ENCODE data around the gene ENTPD6.
"Not testable (repeated sequence)": the region's sequence is repeated elsewhere in the genome, so short reads cannot be mapped to it uniquely, and the experiment has no call there.

The ENTPD6 gene

GRCh38 chr20:25166105-25166782, 29.3 kb upstream of the ENTPD6 start:
- H3K4me3 ChIP-seq (ENCODE audit: low read depth in 1 of 2, low read length in 2 of 2); H3K4me1 ChIP-seq (ENCODE audit: control insufficient read depth in 1 of 2, insufficient read depth in 2 of 2, low read length in 2 of 2); H3K9me3 ChIP-seq (ENCODE audit: control insufficient read depth in 1 of 2, low read length in 2 of 2); H3K27me3 ChIP-seq (ENCODE audit: low read depth, low read length); H3K36me3 ChIP-seq (ENCODE audit: control insufficient read depth in 1 of 2, insufficient read depth in 2 of 2, low read length in 2 of 2); H3K27ac ChIP-seq (ENCODE audit: low read length): not testable (repeated sequence)

- Histone ChIP-seq H3K4me3 (ENCODE audit: low read depth in 1 of 2, low read length in 2 of 2) (no peak overlapping the region), H3K27ac (ENCODE audit: low read length) (no peak overlapping the region), H3K9me3 (ENCODE audit: control insufficient read depth in 1 of 2, low read length in 2 of 2) (no peaks in the 10 kb centered on the region), H3K36me3 (ENCODE audit: control insufficient read depth in 1 of 2, insufficient read depth in 2 of 2, low read length in 2 of 2) (no peaks in the 10 kb centered on the region), H3K27me3 (ENCODE audit: low read depth, low read length) (no peaks in the 10 kb centered on the region), H3K4me1 (ENCODE audit: control insufficient read depth in 1 of 2, insufficient read depth in 2 of 2, low read length in 2 of 2) (no peaks in the 10 kb centered on the region)
These were observed 22.2 kb upstream of the ENTPD6 start for GRCh38 chr20:25173321-25173720.

DNA sequence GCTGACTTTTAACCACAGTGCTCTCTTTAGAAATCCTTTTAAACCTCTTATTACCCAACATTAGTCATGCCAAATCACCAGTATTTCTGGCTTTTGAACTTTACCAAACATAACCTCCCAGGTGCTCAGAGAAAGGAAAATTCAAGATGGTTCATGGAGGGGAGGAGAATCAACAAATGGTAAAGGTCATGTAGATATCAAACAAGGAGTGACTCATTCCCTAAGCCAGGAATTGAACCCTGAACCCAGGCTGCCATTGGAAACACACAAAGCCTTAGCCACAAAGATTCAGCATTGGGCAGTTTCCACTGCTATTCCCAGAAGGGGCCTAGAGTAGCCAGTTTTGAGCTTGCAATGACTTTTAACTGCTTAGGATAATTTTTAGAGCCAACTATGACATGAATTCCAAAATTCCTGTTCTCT, 21.6 kb upstream of the ENTPD6 start:
- H3K4me3 ChIP-seq (ENCODE audit: low read depth in 1 of 2, low read length in 2 of 2), result no peak overlapping the region
- no peak overlapping the region for H3K27ac ChIP-seq (ENCODE audit: low read length)
- H3K27me3 ChIP-seq (ENCODE audit: low read depth, low read length), result no peaks in the 10 kb centered on the region
- peaks cover 0 to 5% of the 10 kb centered on the region in 2 donors for H3K4me1 ChIP-seq (ENCODE audit: control insufficient read depth in 1 of 2, insufficient read depth in 2 of 2, low read length in 2 of 2)
- no peaks in the 10 kb centered on the region for H3K9me3 ChIP-seq (ENCODE audit: control insufficient read depth in 1 of 2, low read length in 2 of 2)
- H3K36me3 ChIP-seq (ENCODE audit: control insufficient read depth in 1 of 2, insufficient read depth in 2 of 2, low read length in 2 of 2), result no peaks in the 10 kb centered on the region

GRCh38 chr20:25176184-25176583, 19.3 kb upstream of the ENTPD6 start:
- Histone ChIP-seq H3K27me3 (ENCODE audit: low read depth, low read length) (no peaks in the 10 kb centered on the region), H3K4me1 (ENCODE audit: control insufficient read depth in 1 of 2, insufficient read depth in 2 of 2, low read length in 2 of 2) (peaks cover 0 to 11% of the 10 kb centered on the region in 2 donors), H3K36me3 (ENCODE audit: control insufficient read depth in 1 of 2, insufficient read depth in 2 of 2, low read length in 2 of 2) (no peaks in the 10 kb centered on the region), H3K27ac (ENCODE audit: low read length) (no peak overlapping the region), H3K9me3 (ENCODE audit: control insufficient read depth in 1 of 2, low read length in 2 of 2) (no peaks in the 10 kb centered on the region), H3K4me3 (ENCODE audit: low read depth in 1 of 2, low read length in 2 of 2) (no peak overlapping the region)

DNA sequence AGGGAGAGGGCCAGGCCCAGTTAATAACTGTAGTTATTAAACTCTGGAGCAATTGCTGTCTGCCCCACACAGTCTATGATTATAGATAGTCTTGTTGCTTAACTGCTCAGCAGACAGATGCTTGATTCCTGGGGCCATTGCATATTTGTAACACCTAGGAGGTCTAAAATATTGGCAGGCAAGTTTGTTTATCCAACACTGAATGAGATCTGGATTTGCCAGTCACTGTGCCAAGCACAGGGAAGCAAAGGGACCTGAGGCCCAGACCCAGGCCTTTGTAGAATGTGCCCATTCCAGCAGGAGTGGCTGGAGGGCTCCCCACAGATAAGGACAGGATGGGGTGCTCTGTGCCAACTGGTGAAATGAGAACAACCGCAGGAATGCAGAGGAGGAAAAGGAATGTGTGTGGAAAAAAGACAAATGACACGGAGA, 17.6 kb upstream of the ENTPD6 start:
- no peaks in the 10 kb centered on the region for H3K27me3 ChIP-seq (ENCODE audit: low read depth, low read length)
- peaks cover 0 to 11% of the 10 kb centered on the region in 2 donors for H3K4me1 ChIP-seq (ENCODE audit: control insufficient read depth in 1 of 2, insufficient read depth in 2 of 2, low read length in 2 of 2)
- no peaks in the 10 kb centered on the region for H3K9me3 ChIP-seq (ENCODE audit: control insufficient read depth in 1 of 2, low read length in 2 of 2)
- no peak overlapping the region for H3K4me3 ChIP-seq (ENCODE audit: low read depth in 1 of 2, low read length in 2 of 2)
- H3K36me3 ChIP-seq (ENCODE audit: control insufficient read depth in 1 of 2, insufficient read depth in 2 of 2, low read length in 2 of 2), result no peaks in the 10 kb centered on the region
- H3K27ac ChIP-seq (ENCODE audit: low read length), result no peak overlapping the region

GRCh38 chr20:25178563-25179438, 16.7 kb upstream of the ENTPD6 start:
- H3K4me3 ChIP-seq (ENCODE audit: low read depth in 1 of 2, low read length in 2 of 2), result no peak overlapping the region
- no peaks in the 10 kb centered on the region for H3K9me3 ChIP-seq (ENCODE audit: control insufficient read depth in 1 of 2, low read length in 2 of 2)
- no peak overlapping the region for H3K27ac ChIP-seq (ENCODE audit: low read length)
- peaks cover 0 to 11% of the 10 kb centered on the region in 2 donors for H3K4me1 ChIP-seq (ENCODE audit: control insufficient read depth in 1 of 2, insufficient read depth in 2 of 2, low read length in 2 of 2)
- no peaks in the 10 kb centered on the region for H3K36me3 ChIP-seq (ENCODE audit: control insufficient read depth in 1 of 2, insufficient read depth in 2 of 2, low read length in 2 of 2)
- H3K27me3 ChIP-seq (ENCODE audit: low read depth, low read length), result no peaks in the 10 kb centered on the region

- peaks cover 0 to 11% of the 10 kb centered on the region in 2 donors for H3K4me1 ChIP-seq (ENCODE audit: control insufficient read depth in 1 of 2, insufficient read depth in 2 of 2, low read length in 2 of 2)
- H3K27me3 ChIP-seq (ENCODE audit: low read depth, low read length), result no peaks in the 10 kb centered on the region
- no peaks in the 10 kb centered on the region for H3K9me3 ChIP-seq (ENCODE audit: control insufficient read depth in 1 of 2, low read length in 2 of 2)
- no peak overlapping the region for H3K4me3 ChIP-seq (ENCODE audit: low read depth in 1 of 2, low read length in 2 of 2)
- no peak overlapping the region for H3K27ac ChIP-seq (ENCODE audit: low read length)
- no peaks in the 10 kb centered on the region for H3K36me3 ChIP-seq (ENCODE audit: control insufficient read depth in 1 of 2, insufficient read depth in 2 of 2, low read length in 2 of 2)
These were observed 15.9 kb upstream of the ENTPD6 start for GRCh38 chr20:25179439-25180089.

GRCh38 chr20:25184391-25184790, 11.1 kb upstream of the ENTPD6 start:
- not testable (repeated sequence) for H3K4me1 ChIP-seq (ENCODE audit: control insufficient read depth in 1 of 2, insufficient read depth in 2 of 2, low read length in 2 of 2); H3K36me3 ChIP-seq (ENCODE audit: control insufficient read depth in 1 of 2, insufficient read depth in 2 of 2, low read length in 2 of 2); H3K27ac ChIP-seq (ENCODE audit: low read length); H3K4me3 ChIP-seq (ENCODE audit: low read depth in 1 of 2, low read length in 2 of 2); H3K27me3 ChIP-seq (ENCODE audit: low read depth, low read length); H3K9me3 ChIP-seq (ENCODE audit: control insufficient read depth in 1 of 2, low read length in 2 of 2)

GRCh38 chr20:25187220-25187619, 8.3 kb upstream of the ENTPD6 start:
- no peaks in the 10 kb centered on the region for H3K27me3 ChIP-seq (ENCODE audit: low read depth, low read length)
- H3K4me3 ChIP-seq (ENCODE audit: low read depth in 1 of 2, low read length in 2 of 2), result no peak overlapping the region
- no peak overlapping the region for H3K27ac ChIP-seq (ENCODE audit: low read length)
- no peaks in the 10 kb centered on the region for H3K9me3 ChIP-seq (ENCODE audit: control insufficient read depth in 1 of 2, low read length in 2 of 2)
- no peaks in the 10 kb centered on the region for H3K36me3 ChIP-seq (ENCODE audit: control insufficient read depth in 1 of 2, insufficient read depth in 2 of 2, low read length in 2 of 2)
- no peaks in the 10 kb centered on the region for H3K4me1 ChIP-seq (ENCODE audit: control insufficient read depth in 1 of 2, insufficient read depth in 2 of 2, low read length in 2 of 2)

DNA sequence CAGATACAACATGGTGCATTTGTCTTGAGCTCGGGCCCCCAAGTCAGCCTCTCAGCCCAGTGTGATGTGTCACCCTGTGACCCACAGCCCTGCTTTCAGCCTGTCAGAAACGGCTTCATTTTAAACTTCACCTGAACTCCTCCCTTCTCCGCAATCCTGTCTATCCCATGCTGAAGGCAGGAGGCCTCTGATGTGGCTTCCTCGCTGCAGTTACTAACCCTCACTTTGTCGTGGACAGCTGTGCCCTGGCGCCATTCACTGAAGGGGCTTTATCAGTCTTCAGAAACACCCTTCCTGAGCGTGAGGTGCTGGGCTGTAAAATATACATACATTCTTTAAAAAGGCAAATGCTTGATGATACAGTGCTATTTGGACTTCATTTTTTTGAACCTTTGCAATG, 7.9 kb upstream of the ENTPD6 start:
- no peaks in the 10 kb centered on the region for H3K4me1 ChIP-seq (ENCODE audit: control insufficient read depth in 1 of 2, insufficient read depth in 2 of 2, low read length in 2 of 2)
- H3K9me3 ChIP-seq (ENCODE audit: control insufficient read depth in 1 of 2, low read length in 2 of 2), result no peaks in the 10 kb centered on the region
- no peaks in the 10 kb centered on the region for H3K27me3 ChIP-seq (ENCODE audit: low read depth, low read length)
- no peak overlapping the region for H3K4me3 ChIP-seq (ENCODE audit: low read depth in 1 of 2, low read length in 2 of 2)
- H3K36me3 ChIP-seq (ENCODE audit: control insufficient read depth in 1 of 2, insufficient read depth in 2 of 2, low read length in 2 of 2), result no peaks in the 10 kb centered on the region
- no peak overlapping the region for H3K27ac ChIP-seq (ENCODE audit: low read length)

DNA sequence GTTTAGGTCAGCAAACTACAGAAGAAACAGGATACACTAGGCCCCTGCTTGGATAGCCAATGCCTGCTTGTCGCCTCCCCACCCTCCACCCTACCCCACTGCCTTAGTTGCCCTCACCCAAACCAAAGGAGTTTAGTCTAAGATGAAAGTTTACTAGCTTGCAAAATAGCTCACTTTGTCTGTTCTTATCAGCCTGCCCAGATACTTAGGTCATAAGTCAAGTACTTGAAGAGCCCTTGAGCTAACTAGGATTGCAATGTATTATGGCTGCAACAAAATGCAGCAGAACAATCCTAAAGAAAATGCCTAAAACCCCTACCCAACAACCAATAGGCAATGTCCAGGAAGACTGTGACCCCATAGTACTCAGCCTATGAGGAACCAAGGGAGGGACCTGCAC, 7.3 kb upstream of the ENTPD6 start:
- Histone ChIP-seq H3K27me3 (ENCODE audit: low read depth, low read length) (no peaks in the 10 kb centered on the region), H3K9me3 (ENCODE audit: control insufficient read depth in 1 of 2, low read length in 2 of 2) (no peaks in the 10 kb centered on the region), H3K4me1 (ENCODE audit: control insufficient read depth in 1 of 2, insufficient read depth in 2 of 2, low read length in 2 of 2) (no peaks in the 10 kb centered on the region), H3K36me3 (ENCODE audit: control insufficient read depth in 1 of 2, insufficient read depth in 2 of 2, low read length in 2 of 2) (no peaks in the 10 kb centered on the region), H3K4me3 (ENCODE audit: low read depth in 1 of 2, low read length in 2 of 2) (no peak overlapping the region), H3K27ac (ENCODE audit: low read length) (no peak overlapping the region)
